A549 (cell line): Measurements from ENCODE around the gene ITSN2.

Experiments
- EHMT2 ChIP-seq: fragments of 200-600 bp; sonication (generic); IDR thresholded peaks from 2 replicates; pipeline ENCODE4 v1.6.1; 2016; ENCODE audit warnings: antibody characterized with exemption, low read depth, mild to moderate bottlenecking, moderate library complexity
- EP300 ChIP-seq, 2 experiments: fragments of >200 bp; sonication (Bioruptor Twin); formaldehyde crosslinking; IDR thresholded peaks; 2 replicates in 1 of 2; 3 replicates in 1 of 2; pipeline ENCODE4 v1.6.1; 2016 to 2017
- HOXA7 ChIP-seq: fragments of 250-450 bp; sonication (Bioruptor Pico); IDR thresholded peaks from 2 replicates; pipeline ENCODE4 v1.5.0; 2020; ENCODE audit warnings: mild to moderate bottlenecking, moderate library complexity
- MAFK ChIP-seq: fragments of 450-650 bp; IDR thresholded peaks from 2 replicates; pipeline ENCODE4 v1.6.1; 2014; ENCODE audit not compliant: partially characterized antibody
- MAZ ChIP-seq: fragments of 150-350 bp; IDR thresholded peaks from 2 replicates; pipeline ENCODE4 v1.6.1; 2014; ENCODE audit warnings: antibody characterized with exemption, low read depth, low read length, borderline replicate concordance
- POLR2A ChIP-seq: IDR thresholded peaks from 2 replicates; pipeline ENCODE4 v1.6.1; 2012; ENCODE audit warnings: mild to moderate bottlenecking, low read length

DNA sequence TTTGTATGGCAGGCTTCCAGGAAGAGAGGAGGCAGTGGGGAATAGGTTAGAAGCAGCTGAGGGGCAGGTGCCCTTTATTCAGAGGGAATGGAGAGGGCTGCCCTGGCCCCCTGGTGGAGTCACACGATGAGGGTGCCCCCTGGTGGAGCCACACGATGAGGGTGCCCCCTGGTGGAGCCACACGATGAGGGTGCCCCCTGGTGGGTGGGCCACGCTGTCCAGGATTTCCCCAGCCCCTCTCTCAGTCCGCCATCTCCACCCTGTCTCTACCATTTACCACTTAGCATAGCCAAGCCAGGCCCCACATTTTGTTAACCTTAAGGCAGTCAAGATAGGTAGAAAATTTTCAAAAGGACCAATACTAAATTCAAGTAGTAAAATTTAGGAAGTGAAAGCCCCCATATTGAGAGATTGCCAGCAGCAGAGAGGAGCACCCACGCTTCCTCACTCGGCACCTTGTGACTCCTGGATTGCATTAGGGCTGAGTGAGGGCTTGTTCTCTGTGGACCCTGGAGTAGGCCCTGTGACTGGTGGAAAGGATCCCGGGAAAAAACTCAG, 195.8 kb downstream of the ITSN2 start:
- TF ChIP-seq MAZ (no peak), EHMT2 (no peak), HOXA7 (CRISPR knock-in tag) (no peak), POLR2A (no peak), EP300 (IDR thresholded peaks at IDR 0.05) (no peak), MAFK (no peak)
